SK-N-SH (cell line): ENCODE data around the gene PCDHGC5. TPM values are rescaled to one million over a fixed set of nuclear protein-coding genes. Genes with fewer than 3 reads are reported as not detected.

ENCODE experiments used
- CTCF ChIA-PET: fragments of 300-600, 350-600 bp; formaldehyde crosslinking; extraction: SDS; loops from one replicate; lab custom pipeline; 2021; lab: Yijun Ruan, JAX
- POLR2A ChIA-PET: fragments of 350-600 bp; sonication (Branson Sonifier 250); formaldehyde crosslinking; extraction: SDS; loops from one replicate; lab custom pipeline; 2020; ENCODE audit warnings: antibody characterized with exemption, inconsistent platforms; lab: Yijun Ruan, JAX
- DNase-seq: peaks from one replicate; pipeline ENCODE4 v3.0.0; 2012
- H2AFZ ChIP-seq: fragments of 200-600 bp; sonication (generic); 2 replicates; pipeline ENCODE4 v1.8.1; 2016; ENCODE audit warnings: antibody characterized with exemption, mild to moderate bottlenecking, low read depth
- H3F3A ChIP-seq: fragments of 200-600 bp; sonication (generic); replicated peaks from 2 replicates; pipeline ENCODE3; 2016; ENCODE audit warnings: antibody characterized with exemption, mild to moderate bottlenecking; ENCODE audit not compliant: insufficient read depth
- H3K27ac ChIP-seq, 2 experiments: fragments of 200-500 bp in 1 of 2; fragments of 200-600 bp in 1 of 2; sonication (Bioruptor generic) in 1 of 2; sonication (generic), shearing (Covaris generic) in 1 of 2; 2 replicates each; pipeline versions ENCODE4 v1.5.1 to v1.6.1; 2014 to 2016; ENCODE audit warnings: low read depth in 2 of 2, inconsistent platforms in 1 of 2, low read length in 1 of 2, mild to moderate bottlenecking in 1 of 2, mixed read lengths in 1 of 2
- H3K27me3 ChIP-seq: fragments of 200-600 bp; sonication (generic), shearing (Covaris generic); 2 replicates; pipeline ENCODE4 v1.6.1; 2016; ENCODE audit warnings: mixed run types; ENCODE audit not compliant: insufficient read depth
- H3K36me3 ChIP-seq, 2 experiments: fragments of 200-500 bp in 1 of 2; fragments of 200-600 bp in 1 of 2; sonication (Bioruptor generic) in 1 of 2; sonication (generic) in 1 of 2; replicated peaks in 1 of 2; 2 replicates each; pipeline versions ENCODE3 to v1.5.1; 2014 to 2016; ENCODE audit warnings: low read length in 1 of 2, mild to moderate bottlenecking in 1 of 2; ENCODE audit not compliant: insufficient read depth in 2 of 2, control insufficient read depth in 1 of 2
- H3K4me1 ChIP-seq, 2 experiments: fragments of 200-500 bp in 1 of 2; fragments of 200-600 bp in 1 of 2; sonication (Bioruptor generic) in 1 of 2; sonication (generic), shearing (Covaris generic) in 1 of 2; 2 replicates each; pipeline versions ENCODE4 v1.5.1 to v1.6.1; 2014 to 2016; ENCODE audit warnings: low read depth in 1 of 2, low read length in 1 of 2, mixed run types in 1 of 2; ENCODE audit not compliant: insufficient read depth in 2 of 2, control insufficient read depth in 1 of 2
- H3K4me2 ChIP-seq: fragments of 200-600 bp; sonication (generic), shearing (Covaris generic); 2 replicates; pipeline ENCODE4 v1.6.1; 2017; ENCODE audit warnings: mixed run types
- H3K4me3 ChIP-seq, 2 experiments: fragments of 200-500 bp in 1 of 2; fragments of 200-600 bp in 1 of 2; sonication (Bioruptor generic) in 1 of 2; sonication (generic), shearing (Covaris generic) in 1 of 2; 2 replicates each; pipeline versions ENCODE4 v1.5.1 to v1.8.1; 2014 to 2016; ENCODE audit warnings: low read depth in 2 of 2, inconsistent platforms in 1 of 2, low read length in 1 of 2, mild to moderate bottlenecking in 1 of 2, mixed read lengths in 1 of 2, moderate library complexity in 1 of 2
- H3K79me2 ChIP-seq: fragments of 200-600 bp; sonication (generic); 2 replicates; pipeline ENCODE4 v1.8.1; 2017; ENCODE audit warnings: mild to moderate bottlenecking; ENCODE audit not compliant: insufficient read depth
- H3K9ac ChIP-seq: fragments of 200-600 bp; sonication (generic); 2 replicates; pipeline ENCODE4 v1.6.1; 2017; ENCODE audit warnings: mixed run types
- H3K9me2 ChIP-seq: fragments of 200-600 bp; sonication (generic); 2 replicates; pipeline ENCODE4 v1.6.1; 2017; ENCODE audit warnings: mixed run types
- H3K9me3 ChIP-seq: fragments of 200-600 bp; sonication (generic); 2 replicates; pipeline ENCODE4 v1.6.1; 2017; ENCODE audit warnings: mixed run types, mild to moderate bottlenecking, moderate library complexity
- H4K20me1 ChIP-seq: fragments of 200-600 bp; sonication (generic); 2 replicates; pipeline ENCODE4 v1.6.1; 2017; ENCODE audit warnings: mild to moderate bottlenecking, mixed run types; ENCODE audit not compliant: insufficient read depth
- ELF1 ChIP-seq: IDR thresholded peaks from 2 replicates; pipeline ENCODE4 v1.4.0; 2012
- EP300 ChIP-seq, 2 experiments: IDR thresholded peaks; 2 replicates each; pipeline versions ENCODE4 v1.4.0 to v1.6.1; 2012; ENCODE audit warnings: borderline replicate concordance in 1 of 2, low read depth in 1 of 2, low read length in 1 of 2
- FOSL2 ChIP-seq: IDR thresholded peaks from 2 replicates; pipeline ENCODE4 v1.4.0; 2012; ENCODE audit warnings: low read depth, mild to moderate bottlenecking, moderate library complexity, borderline replicate concordance
- FOXJ3 ChIP-seq: sonication (generic); formaldehyde crosslinking; IDR thresholded peaks from 2 replicates; pipeline ENCODE4 v1.5.1; 2020; ENCODE audit warnings: mild to moderate bottlenecking, missing genetic modification reagents
- IRF3 ChIP-seq: fragments of 150-350 bp; IDR thresholded peaks from 2 replicates; pipeline ENCODE4 v1.6.1; 2016; ENCODE audit warnings: mild to moderate bottlenecking, low read depth, low read length
- MEF2A ChIP-seq: IDR thresholded peaks from 2 replicates; pipeline ENCODE4 v1.4.0; 2012; ENCODE audit warnings: low read depth, borderline replicate concordance
- MXI1 ChIP-seq: IDR thresholded peaks from 2 replicates; pipeline ENCODE4 v1.6.1; 2012; ENCODE audit warnings: mild to moderate bottlenecking, low read depth, low read length, improper control_type of control experiment
- NRF1 ChIP-seq: IDR thresholded peaks from 2 replicates; pipeline ENCODE4 v1.6.1; 2012; ENCODE audit warnings: low read depth, mild to moderate bottlenecking, low read length
- RCOR1 ChIP-seq: fragments of 150-350 bp; IDR thresholded peaks from 2 replicates; pipeline ENCODE4 v1.6.1; 2017; ENCODE audit warnings: antibody characterized with exemption, low read length
- REST ChIP-seq: IDR thresholded peaks from 2 replicates; pipeline ENCODE4 v1.6.1; 2012; ENCODE audit warnings: mild to moderate bottlenecking, low read depth, low read length, moderate library complexity
- RFX5 ChIP-seq: IDR thresholded peaks from 2 replicates; pipeline ENCODE4 v1.6.1; 2012; ENCODE audit warnings: mild to moderate bottlenecking, improper control_type of control experiment, low read length
- SMC3 ChIP-seq: IDR thresholded peaks from 2 replicates; pipeline ENCODE4 v1.6.1; 2012; ENCODE audit warnings: low read depth, low read length, improper control_type of control experiment
- TEAD4 ChIP-seq: IDR thresholded peaks from 2 replicates; pipeline ENCODE4 v1.4.0; 2012; ENCODE audit warnings: mild to moderate bottlenecking, borderline replicate concordance; ENCODE audit not compliant: insufficient read depth
- USF2 ChIP-seq: fragments of 150-350 bp; IDR thresholded peaks from 2 replicates; pipeline ENCODE4 v1.6.1; 2017; ENCODE audit warnings: antibody characterized with exemption, low read length, low read depth, borderline replicate concordance
- WGBS: methylation state at CpG from one replicate; pipeline ENCODE4 v1.1.6; 2017; ENCODE audit warnings: low lambda C conversion rate; 5-methylcytosine and 5-hydroxymethylcytosine counted together
- polyA plus RNA-seq, 3 experiments: library from polyadenylated mRNA; depleted of rRNA; stranded (reverse); fragments of >200 nt; gene quantifications; 2 replicates each; pipeline ENCODE4 v1.2.3, GENCODE V29; 2012

PCDHGC5 gene
- polyA plus RNA-seq, 1 of the 3 experiments (the other 2 are of a cell fraction) = 2.0 TPM

- Histone ChIP-seq H3K9me2 (no peaks in the 10 kb centered on the region), H3K4me3 (no peak overlapping the region), H3K9me3 (no peaks in the 10 kb centered on the region), H3K4me2 (no peak overlapping the region), H3K27ac (no peak overlapping the region; a peak in 1 of 4 replicates), H3K9ac (no peak overlapping the region), H2AFZ (no peak overlapping the region), H3K36me3 (peaks cover 9 to 47% of the 10 kb centered on the region in 2 experiments), H4K20me1 (no peaks in the 10 kb centered on the region), H3F3A (peaks cover 27% of the 10 kb centered on the region), H3K4me1 (peaks cover 23 to 26% of the 10 kb centered on the region in 2 experiments), H3K27me3 (no peaks in the 10 kb centered on the region), H3K79me2 (peaks cover 33% of the 10 kb centered on the region)
- 91% methylated on average over 4 of the region's 4 CpGs for WGBS
- POLR2A ChIA-PET = no interaction called here
- DNase-seq = no peak
- no peak for TF ChIP-seq USF2
- TF ChIP-seq RFX5 = no peak
- TF ChIP-seq FOXJ3 (CRISPR knock-in tag) = no peak
- no peak for TF ChIP-seq REST
- TF ChIP-seq MEF2A = no peak
- no peak for TF ChIP-seq NRF1
- CTCF ChIA-PET = interaction anchor here (8.5 kb wide), 1 partner anchor 21 kb away, joined by 75 read pairs; the partner anchor contains the start of gene PCDHGC4
Measured at GRCh38 chr5:141504216-141504615, 15.3 kb downstream of the PCDHGC5 start.

GRCh38 chr5:141506381-141507155, 17.7 kb downstream of the PCDHGC5 start:
- Histone ChIP-seq H3K9me3 (no peaks in the 10 kb centered on the region), H3K4me3 (no peak overlapping the region), H3K79me2 (peaks cover 33% of the 10 kb centered on the region), H4K20me1 (no peaks in the 10 kb centered on the region), H3K27me3 (no peaks in the 10 kb centered on the region), H3K4me2 (peak overlapping the region; percentile 82; the same call in 1 of the 2 replicates), H3K4me1 (peaks cover 32 to 36% of the 10 kb centered on the region in 2 experiments), H3F3A (peaks cover 43% of the 10 kb centered on the region), H3K36me3 (peaks cover 22 to 54% of the 10 kb centered on the region in 2 experiments), H3K9ac (no peak overlapping the region), H2AFZ (no peak overlapping the region), H3K27ac (peak overlapping the region; percentile 98 to 99), H3K9me2 (no peaks in the 10 kb centered on the region)
- TF ChIP-seq TEAD4 (no peak), MEF2A (no peak), REST (no peak), FOSL2 (no peak), MXI1 (no peak), IRF3 (no peak), RCOR1 (no peak), ELF1 (no peak), SMC3 (no peak), EP300 (IDR thresholded peaks at IDR 0.05; ENCODE audit: borderline replicate concordance in 1 of 2, low read depth in 1 of 2, low read length in 1 of 2) (no peak)
- CTCF ChIA-PET = interaction anchor here (0.6 to 8.5 kb wide), 9 partner anchors 12 to 89 kb away, joined by 3 to 75 read pairs (median 6); partner anchors contain the start of genes PCDHGB7, PCDHGC3 and PCDHGC4
- 95% methylated on average over 6 of the region's 8 CpGs for WGBS
- DNase-seq = no peak
- POLR2A ChIA-PET = interaction anchor here (1.3 to 2.5 kb wide), 3 partner anchors 12 to 31 kb away, joined by 4 to 13 read pairs (median 7); partner anchors contain the start of gene PCDHGC3
